GM21786 (cell line): ENCODE data around the gene RALGAPB.
"Not testable (repeated sequence)": the region's sequence is repeated elsewhere in the genome, so short reads cannot be mapped to it uniquely, and the experiment has no call there.

Source experiments
- ATAC-seq: cut with Tn5 transposase; IDR thresholded peaks from one replicate; pipeline ENCODE4 v1.9.1; 2021; ENCODE audit not compliant: unreplicated experiment

RALGAPB gene

GRCh38 chr20:38581013-38581412 lies 108.4 kb downstream of the RALGAPB start, which contains the start of gene ADIG:
Gene ADIG (plus strand): TSS chr20:38581197. CDS start chr20:38581251, 54 bp downstream.
- no peak for ATAC-seq

- no peak for ATAC-seq
Measured at GRCh38 chr20:38581830-38582358, 109.3 kb downstream of the RALGAPB start.

GRCh38 chr20:38583306-38583705 lies 110.7 kb downstream of the RALGAPB start:
- ATAC-seq, result no peak

GRCh38 chr20:38584099-38584763 lies 111.6 kb downstream of the RALGAPB start:
- no peak for ATAC-seq

- ATAC-seq, result no peak
Measured at GRCh38 chr20:38585404-38586180, 112.9 kb downstream of the RALGAPB start.

GRCh38 chr20:38586181-38586525 lies 113.5 kb downstream of the RALGAPB start:
- ATAC-seq, result no peak

GRCh38 chr20:38588303-38588702 lies 115.7 kb downstream of the RALGAPB start:
- ATAC-seq, result no peak

GRCh38 chr20:38589351-38589750 lies 116.7 kb downstream of the RALGAPB start:
- no peak for ATAC-seq

- no peak for ATAC-seq
Measured at GRCh38 chr20:38589967-38590675, 117.5 kb downstream of the RALGAPB start.

- ATAC-seq, result no peak
Measured at GRCh38 chr20:38590676-38591473, 118.2 kb downstream of the RALGAPB start.

- ATAC-seq, result no peak
Measured at GRCh38 chr20:38591474-38592410, 119.1 kb downstream of the RALGAPB start.

- ATAC-seq, result not testable (repeated sequence)
Measured at GRCh38 chr20:38592411-38592790, 119.8 kb downstream of the RALGAPB start.

GRCh38 chr20:38594281-38594680 lies 121.6 kb downstream of the RALGAPB start:
- not testable (repeated sequence) for ATAC-seq

- not testable (repeated sequence) for ATAC-seq
Measured at GRCh38 chr20:38595886-38596285, 123.2 kb downstream of the RALGAPB start.

- no peak for ATAC-seq
Measured at GRCh38 chr20:38599410-38599882, 126.8 kb downstream of the RALGAPB start.

GRCh38 chr20:38600057-38600456 lies 127.4 kb downstream of the RALGAPB start:
- ATAC-seq, result no peak

- ATAC-seq, result no peak
Measured at GRCh38 chr20:38601216-38602184, 128.9 kb downstream of the RALGAPB start, which contains the start of gene ARHGAP40. Gene ARHGAP40 (plus strand): TSS chr20:38601809.

- no peak for ATAC-seq
Measured at GRCh38 chr20:38602185-38602581, 129.5 kb downstream of the RALGAPB start.
